ENCODE results near the gene TARS2.

Gene TARS2

GRCh38 chr1:150549496-150550221 is 62.4 kb downstream of the TARS2 start:
- DNase-seq (ENCODE audit: low spot score) = no peak
- no peak for TF ChIP-seq CTCF (IDR thresholded peaks at IDR 0.05; ENCODE audit: borderline replicate concordance, control extremely low read depth, extremely low read depth, insufficient read depth, missing control alignments)
- in situ Hi-C loops (cut with MboI; ENCODE audit: low sequenced_read_pairs, unreplicated experiment) = no loop called here

- in situ Hi-C loops (cut with MboI; ENCODE audit: low sequenced_read_pairs, unreplicated experiment) = no loop called here
- no peak for TF ChIP-seq CTCF (IDR thresholded peaks at IDR 0.05; ENCODE audit: borderline replicate concordance, control extremely low read depth, extremely low read depth, insufficient read depth, missing control alignments)
- no peak for DNase-seq (ENCODE audit: low spot score)
Observed at GRCh38 chr1:150550222-150551050, 63.2 kb downstream of the TARS2 start.

- in situ Hi-C loops (cut with MboI; ENCODE audit: low sequenced_read_pairs, unreplicated experiment) = no loop called here
- no peak for TF ChIP-seq CTCF (IDR thresholded peaks at IDR 0.05; ENCODE audit: borderline replicate concordance, control extremely low read depth, extremely low read depth, insufficient read depth, missing control alignments)
Observed at GRCh38 chr1:150551051-150551783, 64.0 kb downstream of the TARS2 start.

GRCh38 chr1:150551784-150552127 is 64.5 kb downstream of the TARS2 start:
- in situ Hi-C loops (cut with MboI; ENCODE audit: low sequenced_read_pairs, unreplicated experiment) = no loop called here
- no peak for DNase-seq (ENCODE audit: low spot score)
- TF ChIP-seq CTCF (IDR thresholded peaks at IDR 0.05; ENCODE audit: borderline replicate concordance, control extremely low read depth, extremely low read depth, insufficient read depth, missing control alignments) = no peak

More at GRCh38 chr1:150551051-150551783, 64.0 kb downstream of the TARS2 start:
- DNase-seq (ENCODE audit: low spot score) = no peak

GRCh38 chr1:150552128-150552910 is 65.1 kb downstream of the TARS2 start:
- in situ Hi-C loops (cut with MboI; ENCODE audit: low sequenced_read_pairs, unreplicated experiment) = no loop called here
- DNase-seq (ENCODE audit: low spot score) = no peak
- TF ChIP-seq CTCF (IDR thresholded peaks at IDR 0.05; ENCODE audit: borderline replicate concordance, control extremely low read depth, extremely low read depth, insufficient read depth, missing control alignments) = no peak

- DNase-seq (ENCODE audit: low spot score) = no peak
- in situ Hi-C loops (cut with MboI; ENCODE audit: low sequenced_read_pairs, unreplicated experiment) = no loop called here
- TF ChIP-seq CTCF (IDR thresholded peaks at IDR 0.05; ENCODE audit: borderline replicate concordance, control extremely low read depth, extremely low read depth, insufficient read depth, missing control alignments) = no peak
Observed at GRCh38 chr1:150552911-150553289, 65.7 kb downstream of the TARS2 start.
